MM.1S (cell line): ENCODE measurements around the gene BCL11B.

Experiments
- DNase-seq: peaks from one replicate; pipeline ENCODE4 v3.0.0-alpha.2; 2015
- H2AFZ ChIP-seq: fragments of 300-600 bp; sonication (generic); 2 replicates; pipeline ENCODE4 v1.6.0; 2016; ENCODE audit warnings: antibody characterized with exemption, low read length
- H3F3A ChIP-seq: fragments of 300-600 bp; sonication (generic); 2 replicates; pipeline ENCODE4 v1.6.1; 2016; ENCODE audit warnings: mild to moderate bottlenecking, antibody characterized with exemption, low read length, moderate library complexity, mixed read lengths; ENCODE audit not compliant: insufficient read depth
- H3K27ac ChIP-seq: fragments of 300-600 bp; sonication (generic); 2 replicates; pipeline ENCODE4 v1.5.1; 2016; ENCODE audit warnings: mild to moderate bottlenecking, low read length
- H3K27me3 ChIP-seq: fragments of 300-600 bp; sonication (generic); replicated peaks from 2 replicates; pipeline ENCODE4 v1.6.0; 2016; ENCODE audit warnings: low read length; ENCODE audit not compliant: insufficient read depth
- H3K36me3 ChIP-seq: fragments of 300-600 bp; sonication (generic); replicated peaks from 2 replicates; pipeline ENCODE4 v1.6.1; 2016; ENCODE audit warnings: mild to moderate bottlenecking, low read length, mixed read lengths; ENCODE audit not compliant: insufficient read depth
- H3K4me1 ChIP-seq: fragments of 300-600 bp; sonication (generic); 2 replicates; pipeline ENCODE4 v1.6.1; 2016; ENCODE audit warnings: low read length, mixed read lengths
- H3K4me2 ChIP-seq: fragments of 300-600 bp; sonication (generic); 2 replicates; pipeline ENCODE4 v1.6.0; 2016; ENCODE audit warnings: low read depth, low read length
- H3K4me3 ChIP-seq: fragments of 300-600 bp; sonication (generic); 2 replicates; pipeline ENCODE4 v1.5.1; 2016; ENCODE audit warnings: low read length, mixed read lengths
- H3K79me2 ChIP-seq: fragments of 300-600 bp; sonication (generic); 2 replicates; pipeline ENCODE4 v1.6.1; 2016; ENCODE audit warnings: mixed run types, low read length, mixed read lengths
- H3K9ac ChIP-seq: fragments of 300-600 bp; sonication (generic); 2 replicates; pipeline ENCODE4 v1.6.1; 2016; ENCODE audit warnings: low read length, mixed read lengths
- H3K9me2 ChIP-seq: fragments of 300-600 bp; sonication (generic); replicated peaks from 2 replicates; pipeline ENCODE4 v1.6.1; 2016; ENCODE audit warnings: mild to moderate bottlenecking, low read length, mixed read lengths; ENCODE audit not compliant: insufficient read depth
- H3K9me3 ChIP-seq: fragments of 300-600 bp; sonication (generic); replicated peaks from 2 replicates; pipeline ENCODE4 v1.6.1; 2016; ENCODE audit warnings: mild to moderate bottlenecking, low read length, mixed read lengths; ENCODE audit not compliant: insufficient read depth
- H4K20me1 ChIP-seq: fragments of 300-600 bp; sonication (generic); 2 replicates; pipeline ENCODE4 v1.6.1; 2016; ENCODE audit warnings: mild to moderate bottlenecking, low read length, moderate library complexity, mixed read lengths; ENCODE audit not compliant: insufficient read depth
- EZH2 ChIP-seq: fragments of 300-600 bp; sonication (generic); optimal IDR thresholded peaks from 2 replicates; pipeline ENCODE3; 2017; ENCODE audit warnings: low read depth, mild to moderate bottlenecking, antibody characterized with exemption, low read length, mixed read lengths
- EZH2phosphoT487 ChIP-seq: fragments of 300-600 bp; sonication (generic); IDR thresholded peaks from 2 replicates; pipeline ENCODE4 v1.6.1; 2018; ENCODE audit warnings: antibody characterized with exemption, low read length
- TF ChIP-seq, protein P1 (sequence below): fragments of 300-600 bp; sonication (generic); IDR thresholded peaks from 2 replicates; pipeline ENCODE4 v1.5.1; 2016; ENCODE audit warnings: antibody characterized with exemption, low read length, mixed read lengths

BCL11B gene

DNA sequence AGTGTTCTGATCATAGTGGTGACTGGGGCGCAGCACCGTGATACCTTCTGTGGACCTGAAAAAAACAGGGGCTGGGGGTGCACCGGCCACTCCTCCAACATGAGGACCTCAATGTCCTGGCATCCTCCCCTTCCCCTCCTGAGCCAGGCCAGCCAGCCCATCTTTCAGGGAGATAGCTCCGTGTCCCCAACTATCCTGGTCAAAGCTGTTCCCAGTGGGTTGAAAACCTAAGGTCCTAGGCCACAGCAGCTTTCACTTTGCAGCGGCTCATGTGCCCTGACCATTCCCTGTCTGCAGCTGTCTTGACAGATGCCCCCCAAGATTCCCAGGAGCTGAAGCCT lies 75.7 kb downstream of the BCL11B start:
- no peaks in the 10 kb centered on the region for H3K79me2 ChIP-seq
- no peaks in the 10 kb centered on the region for H3K36me3 ChIP-seq
- H3K9ac ChIP-seq: no peak overlapping the region
- no peak for DNase-seq
- no peaks in the 10 kb centered on the region for H3K9me2 ChIP-seq
- H3K27me3 ChIP-seq: no peaks in the 10 kb centered on the region
- H3K4me3 ChIP-seq: no peak overlapping the region
- H3K4me2 ChIP-seq: no peak overlapping the region
- no peak overlapping the region for H2AFZ ChIP-seq
- no peak overlapping the region for H3K27ac ChIP-seq
- no peaks in the 10 kb centered on the region for H3K9me3 ChIP-seq
- no peaks in the 10 kb centered on the region for H3F3A ChIP-seq
- TF ChIP-seq EZH2 (no peak), EZH2phosphoT487 (no peak)
- TF ChIP-seq, protein P1, sequence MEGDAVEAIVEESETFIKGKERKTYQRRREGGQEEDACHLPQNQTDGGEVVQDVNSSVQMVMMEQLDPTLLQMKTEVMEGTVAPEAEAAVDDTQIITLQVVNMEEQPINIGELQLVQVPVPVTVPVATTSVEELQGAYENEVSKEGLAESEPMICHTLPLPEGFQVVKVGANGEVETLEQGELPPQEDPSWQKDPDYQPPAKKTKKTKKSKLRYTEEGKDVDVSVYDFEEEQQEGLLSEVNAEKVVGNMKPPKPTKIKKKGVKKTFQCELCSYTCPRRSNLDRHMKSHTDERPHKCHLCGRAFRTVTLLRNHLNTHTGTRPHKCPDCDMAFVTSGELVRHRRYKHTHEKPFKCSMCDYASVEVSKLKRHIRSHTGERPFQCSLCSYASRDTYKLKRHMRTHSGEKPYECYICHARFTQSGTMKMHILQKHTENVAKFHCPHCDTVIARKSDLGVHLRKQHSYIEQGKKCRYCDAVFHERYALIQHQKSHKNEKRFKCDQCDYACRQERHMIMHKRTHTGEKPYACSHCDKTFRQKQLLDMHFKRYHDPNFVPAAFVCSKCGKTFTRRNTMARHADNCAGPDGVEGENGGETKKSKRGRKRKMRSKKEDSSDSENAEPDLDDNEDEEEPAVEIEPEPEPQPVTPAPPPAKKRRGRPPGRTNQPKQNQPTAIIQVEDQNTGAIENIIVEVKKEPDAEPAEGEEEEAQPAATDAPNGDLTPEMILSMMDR: no peak
- no peaks in the 10 kb centered on the region for H3K4me1 ChIP-seq
- H4K20me1 ChIP-seq: no peaks in the 10 kb centered on the region

DNA sequence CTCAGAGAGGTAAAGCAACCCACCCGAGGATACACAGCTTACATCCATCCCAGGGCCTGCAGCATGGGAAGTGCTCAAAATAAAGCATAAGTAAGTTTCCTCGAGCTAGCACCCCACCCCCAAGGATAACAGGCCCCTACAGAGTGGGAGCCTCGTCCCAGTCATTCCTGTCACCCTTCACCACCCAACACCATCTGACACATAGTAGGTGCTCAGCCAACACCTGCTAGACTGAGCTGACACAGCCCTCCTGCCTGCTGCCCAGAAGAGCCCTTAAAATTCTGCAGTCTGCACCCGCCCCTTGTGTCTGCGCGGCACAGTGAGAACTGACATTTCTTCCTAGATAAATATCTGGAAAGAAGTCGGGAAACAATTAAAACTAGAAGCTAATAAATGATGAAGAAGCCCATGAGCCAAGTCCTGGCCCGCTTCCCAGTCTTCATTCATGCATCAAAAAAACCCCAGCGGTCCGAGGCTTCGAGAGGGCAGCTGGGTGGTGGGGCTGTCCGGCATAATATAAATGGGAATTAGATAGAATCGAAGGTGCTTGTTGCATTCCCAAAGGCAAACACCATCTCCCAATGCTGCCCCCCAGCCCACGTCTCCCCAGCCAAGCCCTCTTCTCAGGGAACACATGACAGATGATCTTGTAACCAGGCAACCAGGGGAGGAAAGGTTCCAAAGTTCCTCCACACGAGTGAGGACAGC lies 76.2 kb downstream of the BCL11B start:
- H2AFZ ChIP-seq: no peak overlapping the region
- H3K9ac ChIP-seq: no peak overlapping the region
- H3K79me2 ChIP-seq: no peaks in the 10 kb centered on the region
- H3K9me2 ChIP-seq: no peaks in the 10 kb centered on the region
- no peaks in the 10 kb centered on the region for H3K36me3 ChIP-seq
- H3K4me2 ChIP-seq: no peak overlapping the region
- no peaks in the 10 kb centered on the region for H3F3A ChIP-seq
- no peaks in the 10 kb centered on the region for H3K9me3 ChIP-seq
- H3K27ac ChIP-seq: no peak overlapping the region
- DNase-seq: no peak
- H3K4me3 ChIP-seq: no peak overlapping the region
- no peaks in the 10 kb centered on the region for H3K27me3 ChIP-seq
- TF ChIP-seq EZH2phosphoT487 (no peak), EZH2 (no peak)
- TF ChIP-seq, protein P1: no peak
- H4K20me1 ChIP-seq: no peaks in the 10 kb centered on the region
- no peaks in the 10 kb centered on the region for H3K4me1 ChIP-seq

DNA sequence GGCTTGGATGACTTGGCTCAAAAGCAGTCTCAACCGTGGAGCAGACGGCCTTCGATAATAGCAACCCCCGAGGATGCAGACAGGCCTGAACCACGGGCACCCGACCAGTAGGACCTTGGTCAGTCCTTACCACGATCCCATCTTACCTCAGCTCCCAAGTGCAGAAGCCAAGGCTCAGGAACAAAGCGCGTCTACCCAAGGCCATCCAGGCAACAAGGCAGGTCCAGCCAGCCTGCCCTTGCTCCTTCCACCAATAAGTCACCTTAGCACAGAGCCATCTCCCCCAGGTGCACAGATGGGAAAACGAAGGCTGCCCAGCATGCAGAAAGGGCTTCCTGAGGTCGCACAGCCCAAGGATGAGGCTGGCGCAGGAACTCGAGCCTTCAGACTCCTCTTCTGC lies 77.3 kb downstream of the BCL11B start:
- Histone ChIP-seq H3K27me3 (no peaks in the 10 kb centered on the region), H3K9me2 (no peaks in the 10 kb centered on the region), H3K9me3 (no peaks in the 10 kb centered on the region), H3K27ac (no peak overlapping the region), H3K36me3 (no peaks in the 10 kb centered on the region), H2AFZ (no peak overlapping the region), H3K4me2 (no peak overlapping the region), H3K79me2 (no peaks in the 10 kb centered on the region), H3F3A (no peaks in the 10 kb centered on the region), H3K9ac (no peak overlapping the region), H4K20me1 (no peaks in the 10 kb centered on the region), H3K4me1 (no peaks in the 10 kb centered on the region), H3K4me3 (no peak overlapping the region)
- DNase-seq: no peak
- TF ChIP-seq EZH2 (no peak), EZH2phosphoT487 (no peak)
- TF ChIP-seq, protein P1: no peak
